WTC11 (cell line): Measurements from ENCODE around the gene YTHDC2.

Source experiments
- CREB1 ChIP-seq: sonication (generic); formaldehyde crosslinking; IDR thresholded peaks from 2 replicates; pipeline ENCODE4 v1.8.0; 2023; ENCODE audit warnings: mild to moderate bottlenecking, missing genetic modification reagents
- CTCF ChIP-seq: fragments of 200-600 bp; IDR thresholded peaks from 2 replicates; pipeline ENCODE4 v1.8.0; 2022; ENCODE audit warnings: antibody characterized with exemption
- ESRRA ChIP-seq: sonication (generic); formaldehyde crosslinking; IDR thresholded peaks from 2 replicates; pipeline ENCODE4 v1.8.1; 2022; ENCODE audit warnings: mild to moderate bottlenecking, missing genetic modification reagents, borderline replicate concordance
- FOXJ3 ChIP-seq: sonication (generic); formaldehyde crosslinking; IDR thresholded peaks from 2 replicates; pipeline ENCODE4 v1.9.0; 2021; ENCODE audit warnings: missing genetic modification reagents, mild to moderate bottlenecking, borderline replicate concordance
- ZBTB21 ChIP-seq: sonication (generic); formaldehyde crosslinking; IDR thresholded peaks from 2 replicates; pipeline ENCODE4 v1.8.1; 2023; ENCODE audit warnings: mild to moderate bottlenecking, missing genetic modification reagents, borderline replicate concordance

GRCh38 chr5:113490317-113490716 lies 23.2 kb upstream of the YTHDC2 start:
- no peak for TF ChIP-seq ZBTB21 (CRISPR knock-in tag)
- TF ChIP-seq CREB1 (CRISPR knock-in tag), result no peak
- no peak for TF ChIP-seq FOXJ3 (CRISPR knock-in tag)
- no peak for TF ChIP-seq ESRRA (CRISPR knock-in tag)
- no peak for TF ChIP-seq CTCF
